Putamen (tissue), 1 donor: ENCODE measurements around the gene CCR5AS.
"Not testable (repeated sequence)": the region's sequence is repeated elsewhere in the genome, so short reads cannot be mapped to it uniquely, and the experiment has no call there.

ENCODE experiments used
- DNase-seq: peaks from one replicate; pipeline ENCODE4 v3.0.0-alpha.2; 2016; ENCODE audit warnings: low spot score

The CCR5AS gene

DNA sequence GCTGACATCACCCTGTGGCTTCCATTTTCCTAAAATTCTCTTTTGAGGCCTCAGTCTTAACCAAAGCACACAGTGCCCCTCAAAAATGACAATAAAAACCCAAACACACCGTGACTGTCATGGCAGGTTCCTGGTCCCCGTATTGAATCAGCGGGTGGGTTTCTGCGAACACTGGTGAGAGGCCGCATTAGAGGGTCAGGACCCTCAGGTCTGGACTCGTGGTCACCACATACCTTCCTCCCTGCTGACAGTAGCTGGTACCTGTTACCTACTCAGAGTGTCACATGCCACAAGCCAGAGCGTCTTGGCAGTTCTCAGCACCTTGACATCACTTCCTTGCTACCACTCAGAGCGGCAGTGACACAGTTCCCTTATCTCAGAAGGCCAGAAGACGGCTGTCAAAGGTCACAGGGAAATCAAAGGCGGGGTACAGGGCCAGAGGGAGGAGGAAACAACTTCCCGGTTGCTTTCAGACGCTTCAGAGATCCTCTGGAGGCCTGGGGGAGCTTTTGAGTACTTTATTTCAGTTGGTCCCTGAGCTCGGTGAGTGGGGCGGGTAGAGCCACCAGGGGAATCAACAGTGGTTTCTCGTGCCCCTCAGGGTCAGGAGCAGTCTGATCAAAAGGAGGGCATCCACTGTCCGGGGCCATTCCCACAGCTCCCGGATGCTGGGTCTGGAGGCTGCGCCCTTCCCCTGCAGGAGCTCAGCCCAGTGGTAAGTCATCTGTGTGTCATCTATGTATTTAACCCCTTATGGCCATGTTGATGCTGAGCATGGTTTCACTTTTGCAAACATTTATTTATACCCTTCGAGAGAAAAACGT, at the start of gene CCR5AS, which contains the start of gene CCRL2:
Gene CCR5AS, minus strand, starts transcription at position 279 of the 824 bp plus-strand sequence.
Gene CCRL2, plus strand, starts transcription at position 472 of the 824 bp plus-strand sequence. CDS start 821 bp downstream, outside the sequence.
- no peak for DNase-seq

GRCh38 chr3:46456118-46456517, 49.3 kb upstream of the CCR5AS start:
- no peak for DNase-seq

DNA sequence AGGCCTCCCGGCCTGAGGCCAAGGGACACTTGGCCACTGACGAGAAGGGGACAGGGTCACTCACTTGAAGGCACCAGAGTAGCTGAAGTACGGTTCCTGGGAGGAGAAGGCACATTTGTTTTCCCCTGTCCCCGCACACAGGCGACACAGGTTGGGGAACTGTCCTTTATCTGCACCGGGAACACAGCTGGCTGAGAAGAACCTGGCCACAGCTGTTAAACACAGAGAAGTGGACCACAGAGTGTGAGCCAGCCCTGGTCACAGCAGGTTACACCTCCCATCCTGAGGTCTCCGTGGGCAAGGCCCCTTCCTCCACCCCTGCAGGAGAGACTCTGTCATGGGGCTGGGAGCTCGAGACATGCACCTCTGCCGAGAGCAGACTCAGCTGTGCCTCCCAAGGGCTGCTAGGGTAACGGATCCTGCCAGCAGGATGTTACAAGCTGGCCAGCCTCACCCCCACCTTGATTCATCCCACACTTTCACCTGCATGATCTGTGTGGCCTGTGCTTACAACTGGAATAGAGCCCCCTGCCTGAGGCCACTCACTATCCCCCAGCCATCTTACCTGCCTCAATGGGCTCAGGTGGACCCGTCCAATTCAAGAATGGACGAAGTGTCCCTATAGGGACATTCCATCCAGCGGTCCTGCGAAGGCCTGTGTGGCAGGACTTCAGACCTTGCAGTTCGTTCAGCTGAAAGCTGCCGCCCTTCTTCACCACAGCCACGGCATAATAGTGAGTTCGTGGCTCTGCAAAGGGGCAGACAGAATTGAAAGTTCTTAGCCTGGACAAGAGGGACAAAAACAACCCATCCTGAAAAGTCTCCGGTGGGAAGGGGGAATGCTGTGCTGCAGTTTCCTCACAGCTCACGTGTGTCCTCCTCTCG, 48.6 kb upstream of the CCR5AS start:
- DNase-seq = no peak

GRCh38 chr3:46454606-46455005, 47.7 kb upstream of the CCR5AS start:
- DNase-seq = no peak

- no peak for DNase-seq
Measured at GRCh38 chr3:46454209-46454595, 47.3 kb upstream of the CCR5AS start.

- no peak for DNase-seq
Measured at GRCh38 chr3:46453526-46454208, 46.8 kb upstream of the CCR5AS start.

- DNase-seq = no peak
Measured at GRCh38 chr3:46449755-46450552, 43.1 kb upstream of the CCR5AS start.

DNA sequence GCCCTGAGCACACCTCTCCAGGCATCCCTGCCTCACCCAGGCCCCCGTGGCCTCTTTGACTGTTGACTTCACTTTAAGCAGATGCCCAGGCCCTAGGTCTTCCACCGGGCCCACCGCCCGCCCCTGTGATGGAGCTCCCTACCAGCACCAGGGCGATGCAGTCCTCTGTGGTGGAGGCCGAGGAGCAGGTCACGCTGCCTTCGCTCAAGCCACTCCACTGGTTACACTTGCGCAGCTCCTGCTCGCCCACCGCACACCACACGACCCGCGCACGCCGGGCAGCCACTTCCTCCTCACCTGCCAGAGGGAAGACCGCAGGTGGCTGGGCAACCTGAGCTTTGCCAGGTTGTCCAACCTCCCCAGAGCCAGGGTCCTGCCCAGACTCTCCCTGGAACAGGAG, 41.9 kb upstream of the CCR5AS start:
- DNase-seq = no peak

GRCh38 chr3:46447228-46447985, 40.5 kb upstream of the CCR5AS start:
- DNase-seq = no peak

- DNase-seq = no peak
Measured at GRCh38 chr3:46442576-46443530, 36.0 kb upstream of the CCR5AS start.

GRCh38 chr3:46440531-46441294, 33.8 kb upstream of the CCR5AS start:
- DNase-seq = no peak

DNA sequence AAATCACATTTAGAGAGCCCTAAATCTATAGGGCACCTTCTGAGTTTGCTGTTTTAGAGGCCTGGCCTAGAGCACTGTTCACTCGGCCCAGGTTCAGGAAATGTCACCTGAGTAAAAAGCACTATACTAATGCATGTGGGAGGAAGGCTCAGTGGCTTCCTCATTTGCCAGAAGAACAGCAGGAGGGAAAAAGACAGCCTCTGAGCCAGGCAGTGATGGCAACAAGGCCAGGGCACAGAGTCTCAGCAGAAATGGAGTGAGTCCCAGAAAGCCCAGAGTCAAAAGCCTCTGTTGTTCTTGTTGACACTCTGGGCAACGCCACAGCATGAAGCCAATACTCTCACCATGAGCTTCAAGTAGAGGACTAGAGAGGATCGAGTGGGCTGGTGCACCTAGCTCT, 32.0 kb upstream of the CCR5AS start:
- no peak for DNase-seq

DNA sequence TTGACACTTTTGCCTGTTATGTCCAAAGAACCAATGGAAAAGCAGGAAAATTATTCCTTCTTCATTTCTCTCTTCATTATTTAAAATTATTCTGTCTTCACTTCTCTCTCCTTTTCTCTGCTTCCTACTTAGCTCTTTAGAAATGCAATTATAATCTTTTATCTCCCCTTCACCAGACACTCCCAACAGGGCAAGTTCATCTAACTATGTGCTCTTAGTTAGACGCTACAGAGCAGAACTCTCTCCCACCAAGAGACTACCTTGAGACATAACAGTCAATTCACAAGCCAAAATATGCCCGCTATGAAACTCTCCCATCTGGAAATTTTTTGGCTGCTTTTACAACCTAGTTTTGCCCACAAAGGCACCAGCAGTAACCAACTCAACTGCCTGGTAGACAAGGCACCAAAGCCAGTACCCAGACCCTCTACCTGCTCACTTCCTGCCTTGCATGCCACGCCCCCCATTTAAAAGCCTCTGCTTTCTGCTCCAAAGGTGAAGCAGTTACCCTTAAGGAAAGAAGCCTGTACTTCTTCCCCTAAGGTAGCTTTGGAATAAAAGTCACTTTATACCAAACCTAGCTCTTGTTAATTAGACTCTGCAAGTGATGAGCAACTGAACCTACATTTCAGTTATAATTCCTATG, 28.3 kb upstream of the CCR5AS start:
- no peak for DNase-seq

- DNase-seq = no peak
Measured at GRCh38 chr3:46433841-46434240, 27.0 kb upstream of the CCR5AS start.

- not testable (repeated sequence) for DNase-seq
Measured at GRCh38 chr3:46433118-46433517, 26.3 kb upstream of the CCR5AS start.

DNA sequence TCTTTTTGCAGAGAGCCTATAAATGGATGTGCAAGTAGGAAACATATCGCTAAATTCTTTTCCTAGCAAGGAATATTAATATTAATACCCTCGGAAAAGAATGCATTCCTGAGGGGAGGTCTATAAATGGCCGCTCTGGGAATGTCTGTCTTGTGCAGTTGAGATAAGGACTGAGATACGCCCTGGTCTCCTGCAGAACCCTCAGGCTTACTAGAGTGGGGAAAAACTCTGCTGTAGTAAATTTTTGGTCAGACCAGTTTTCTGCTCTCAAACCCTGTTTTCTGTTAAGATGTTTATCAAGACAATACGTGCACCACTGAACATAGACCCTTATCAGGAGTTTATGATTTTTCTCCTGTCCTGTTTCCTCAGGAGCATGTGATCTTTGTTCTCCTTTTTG, 25.0 kb upstream of the CCR5AS start:
- not testable (repeated sequence) for DNase-seq

GRCh38 chr3:46430879-46431278, 24.0 kb upstream of the CCR5AS start:
- DNase-seq = not testable (repeated sequence)

GRCh38 chr3:46429671-46430070, 22.8 kb upstream of the CCR5AS start:
- no peak for DNase-seq
